ENCODE data around the gene NLGN4Y.

Gene NLGN4Y

GRCh38 chrY:14679181-14679580 is 154.9 kb downstream of the NLGN4Y start:
- DNase-seq = no peak

GRCh38 chrY:14694543-14694942 is 170.2 kb downstream of the NLGN4Y start:
- DNase-seq = no peak

GRCh38 chrY:14708158-14708557 is 183.8 kb downstream of the NLGN4Y start:
- no peak for DNase-seq

GRCh38 chrY:14741596-14741995 is 217.3 kb downstream of the NLGN4Y start:
- no peak for DNase-seq

- DNase-seq = no peak
Observed at GRCh38 chrY:14748329-14748728, 224.0 kb downstream of the NLGN4Y start.

- no peak for DNase-seq
Observed at GRCh38 chrY:14755571-14755970, 231.2 kb downstream of the NLGN4Y start.

GRCh38 chrY:14762903-14763302 is 238.6 kb downstream of the NLGN4Y start:
- no peak for DNase-seq

GRCh38 chrY:14763600-14763999 is 239.3 kb downstream of the NLGN4Y start:
- DNase-seq = no peak

- no peak for DNase-seq
Observed at GRCh38 chrY:14778208-14778607, 253.9 kb downstream of the NLGN4Y start.

GRCh38 chrY:14793104-14793503 is 268.8 kb downstream of the NLGN4Y start:
- DNase-seq = no peak

GRCh38 chrY:14793674-14794073 is 269.3 kb downstream of the NLGN4Y start:
- no peak for DNase-seq

GRCh38 chrY:14798010-14798409 is 273.7 kb downstream of the NLGN4Y start:
- DNase-seq = no peak

GRCh38 chrY:14801096-14801495 is 276.8 kb downstream of the NLGN4Y start:
- DNase-seq = no peak

GRCh38 chrY:14802125-14802524 is 277.8 kb downstream of the NLGN4Y start:
- DNase-seq = no peak

GRCh38 chrY:14804041-14804440 is 279.7 kb downstream of the NLGN4Y start:
- no peak for DNase-seq

- no peak for DNase-seq
Observed at GRCh38 chrY:14818452-14818851, 294.1 kb downstream of the NLGN4Y start.

GRCh38 chrY:14822201-14822600 is 297.9 kb downstream of the NLGN4Y start:
- no peak for DNase-seq

GRCh38 chrY:14822906-14823305 is 298.6 kb downstream of the NLGN4Y start:
- DNase-seq = no peak

- DNase-seq = no peak
Observed at GRCh38 chrY:14824583-14824982, 300.3 kb downstream of the NLGN4Y start.

- DNase-seq = no peak
Observed at GRCh38 chrY:14825728-14826127, 301.4 kb downstream of the NLGN4Y start.

GRCh38 chrY:14828531-14828930 is 304.2 kb downstream of the NLGN4Y start:
- no peak for DNase-seq

GRCh38 chrY:14829366-14829885 is 305.1 kb downstream of the NLGN4Y start:
- DNase-seq = no peak

GRCh38 chrY:14834103-14835060 is 310.1 kb downstream of the NLGN4Y start:
- no peak for DNase-seq

- no peak for DNase-seq
Observed at GRCh38 chrY:14837466-14837865, 313.1 kb downstream of the NLGN4Y start.

- DNase-seq = no peak
Observed at GRCh38 chrY:14850734-14851133, 326.4 kb downstream of the NLGN4Y start.

Data from CD4-positive, alpha-beta T cell treated with Interferon gamma for 1 hour (primary cell).